C4-2B (cell line): ENCODE data around the gene PNMA6E.
"Not testable (repeated sequence)": the region's sequence is repeated elsewhere in the genome, so short reads cannot be mapped to it uniquely, and the experiment has no call there.

Source experiments
- H3K27ac ChIP-seq: fragments of 450-650 bp; 2 replicates; pipeline ENCODE4 v1.5.1; 2017
- ZFX ChIP-seq: fragments of 450-650 bp; IDR thresholded peaks from 2 replicates; pipeline ENCODE4 v1.6.1; 2017
- TF ChIP-seq, protein P1 (sequence below): fragments of 450-650 bp; conservative IDR thresholded peaks from 2 replicates; pipeline ENCODE4 v1.5.1; 2017; ENCODE audit warnings: mild to moderate bottlenecking

The PNMA6E gene

DNA sequence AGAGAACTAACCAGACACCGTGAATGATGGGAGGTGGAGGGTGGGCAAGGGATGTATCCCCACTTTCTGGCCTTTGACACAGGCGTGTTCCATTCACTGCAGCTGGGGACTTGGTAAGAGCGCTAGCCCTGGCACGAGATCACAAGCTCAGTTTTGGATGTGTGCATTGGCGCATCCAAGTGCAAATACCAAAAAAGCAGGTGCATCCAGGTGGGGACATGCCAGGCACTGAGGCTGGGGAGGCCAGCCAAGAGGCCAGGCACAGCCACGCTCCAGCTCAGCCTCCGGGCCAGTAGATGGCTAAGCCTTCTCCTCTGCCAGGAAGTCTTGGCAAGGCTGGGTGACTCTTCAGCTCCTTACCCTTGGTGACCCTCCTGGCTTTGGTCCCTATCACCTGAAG lies 5.8 kb upstream of the PNMA6E start:
- TF ChIP-seq, protein P1, sequence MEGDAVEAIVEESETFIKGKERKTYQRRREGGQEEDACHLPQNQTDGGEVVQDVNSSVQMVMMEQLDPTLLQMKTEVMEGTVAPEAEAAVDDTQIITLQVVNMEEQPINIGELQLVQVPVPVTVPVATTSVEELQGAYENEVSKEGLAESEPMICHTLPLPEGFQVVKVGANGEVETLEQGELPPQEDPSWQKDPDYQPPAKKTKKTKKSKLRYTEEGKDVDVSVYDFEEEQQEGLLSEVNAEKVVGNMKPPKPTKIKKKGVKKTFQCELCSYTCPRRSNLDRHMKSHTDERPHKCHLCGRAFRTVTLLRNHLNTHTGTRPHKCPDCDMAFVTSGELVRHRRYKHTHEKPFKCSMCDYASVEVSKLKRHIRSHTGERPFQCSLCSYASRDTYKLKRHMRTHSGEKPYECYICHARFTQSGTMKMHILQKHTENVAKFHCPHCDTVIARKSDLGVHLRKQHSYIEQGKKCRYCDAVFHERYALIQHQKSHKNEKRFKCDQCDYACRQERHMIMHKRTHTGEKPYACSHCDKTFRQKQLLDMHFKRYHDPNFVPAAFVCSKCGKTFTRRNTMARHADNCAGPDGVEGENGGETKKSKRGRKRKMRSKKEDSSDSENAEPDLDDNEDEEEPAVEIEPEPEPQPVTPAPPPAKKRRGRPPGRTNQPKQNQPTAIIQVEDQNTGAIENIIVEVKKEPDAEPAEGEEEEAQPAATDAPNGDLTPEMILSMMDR, result no peak
- no peak for TF ChIP-seq ZFX

DNA sequence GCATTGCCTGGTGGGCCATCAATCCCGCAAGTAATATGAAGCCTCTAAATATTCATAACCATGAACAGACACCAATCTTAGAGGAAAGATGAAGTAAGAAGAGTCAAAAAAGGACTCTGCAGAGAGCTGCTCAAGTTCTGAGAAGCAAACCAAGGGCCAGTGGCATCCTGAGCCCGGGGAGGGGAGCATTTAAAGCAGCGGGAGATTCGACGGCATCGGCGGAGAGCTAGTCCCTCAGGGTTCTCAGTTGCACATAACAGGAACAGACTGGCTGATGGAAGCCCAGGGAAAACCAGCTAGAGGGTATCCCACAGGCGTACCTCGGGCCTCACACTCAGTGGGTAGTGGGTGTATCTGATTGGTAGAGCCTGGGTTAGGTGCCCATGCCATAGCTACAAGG lies 4.9 kb upstream of the PNMA6E start:
- TF ChIP-seq ZFX, result no peak
- TF ChIP-seq, protein P1, result no peak
- H3K27ac ChIP-seq, result no peak overlapping the region

More for the DNA sequence above, 5.8 kb upstream of the PNMA6E start:
- H3K27ac ChIP-seq, result no peak overlapping the region

DNA sequence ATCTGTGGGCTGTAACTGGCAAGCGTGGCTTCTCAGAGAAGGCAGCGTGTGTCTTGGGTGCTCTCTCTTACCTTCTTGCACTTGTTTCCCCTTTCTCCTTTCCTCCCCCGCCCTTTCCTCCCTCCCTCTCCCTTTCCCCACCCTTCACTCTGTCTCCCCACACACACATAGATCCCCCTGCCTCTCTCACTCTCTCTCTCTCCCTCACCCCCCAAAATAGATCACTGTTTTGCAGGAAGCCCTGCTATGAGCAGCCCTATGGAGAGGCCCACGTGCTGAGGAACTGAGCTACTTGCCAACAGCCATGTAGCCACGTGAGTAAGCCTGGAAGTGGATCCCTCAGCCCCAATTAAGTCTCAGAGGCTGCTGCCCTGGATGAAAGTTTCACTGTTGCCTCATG lies 4.3 kb upstream of the PNMA6E start:
- TF ChIP-seq, protein P1, result no peak
- no peak for TF ChIP-seq ZFX
- no peak overlapping the region for H3K27ac ChIP-seq

DNA sequence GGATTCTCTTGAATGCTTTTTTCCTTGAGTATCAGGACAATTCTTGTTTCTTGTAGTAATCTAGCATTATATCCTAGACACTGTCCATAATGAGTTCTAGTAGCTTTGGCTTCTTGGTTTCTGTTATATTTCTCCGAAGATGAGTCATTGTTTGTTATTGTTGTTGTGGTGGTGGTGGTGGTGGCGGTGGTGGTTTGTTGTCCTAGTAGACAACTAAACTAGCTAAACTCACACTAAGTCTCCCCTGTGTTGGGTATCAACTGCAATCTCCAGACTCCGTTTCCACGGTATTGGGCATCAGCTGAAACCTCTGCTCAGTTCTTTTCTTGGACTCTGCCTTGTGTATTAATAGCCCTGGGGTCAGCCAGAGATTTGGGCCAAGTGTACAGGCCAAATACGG lies 3.2 kb upstream of the PNMA6E start:
- not testable (repeated sequence) for H3K27ac ChIP-seq

DNA sequence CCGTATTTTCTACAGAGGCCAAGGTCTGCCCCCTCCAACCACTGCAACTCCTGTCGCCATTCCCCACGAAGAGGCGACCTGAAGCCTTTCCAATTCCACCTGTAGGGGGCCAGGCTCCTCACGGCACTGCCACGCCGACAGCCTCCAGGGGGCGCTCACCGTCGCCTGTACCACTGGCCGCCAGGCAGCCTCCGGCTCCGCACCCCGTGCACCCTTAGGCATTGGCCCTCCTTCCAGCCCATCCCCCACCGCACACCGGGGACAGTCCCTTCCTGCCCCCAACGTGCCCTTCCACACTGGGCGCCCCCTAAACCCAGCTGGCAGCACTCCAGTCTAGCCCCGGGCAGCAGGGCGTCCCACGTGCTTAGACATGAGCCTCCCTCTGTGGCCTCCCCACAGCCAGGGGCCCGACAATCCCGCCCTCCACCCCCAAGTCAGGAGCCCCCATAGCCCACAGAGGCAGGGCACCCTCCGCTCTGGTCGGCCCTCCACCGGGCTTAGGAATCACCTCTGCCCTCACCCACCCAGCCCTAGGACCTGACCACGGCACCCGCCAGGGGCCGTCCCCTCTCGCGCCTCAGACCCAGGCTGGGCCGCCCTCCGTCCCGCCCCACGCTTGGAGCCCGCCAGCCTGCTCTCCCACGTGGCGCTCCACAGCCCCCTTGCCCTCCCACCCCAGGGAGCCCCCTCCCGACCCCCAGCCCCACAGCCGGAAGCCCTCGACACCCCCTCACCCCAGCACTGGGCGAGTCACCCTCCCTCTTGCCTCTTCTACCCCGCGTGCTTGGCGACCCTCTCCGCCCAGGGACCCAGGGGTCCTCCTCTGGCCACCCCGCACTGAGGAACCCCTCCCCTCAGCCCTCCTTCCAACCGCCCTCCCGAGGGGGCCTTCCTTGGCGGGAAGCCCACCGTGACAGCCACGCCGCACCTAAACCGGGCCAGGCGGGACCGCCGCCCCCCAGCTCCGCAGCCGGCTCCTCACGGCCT lies 711 bp downstream of the PNMA6E start:
- TF ChIP-seq, protein P1, result peak; percentile 84
- TF ChIP-seq ZFX, result no peak
- H3K27ac ChIP-seq, result no peak overlapping the region

DNA sequence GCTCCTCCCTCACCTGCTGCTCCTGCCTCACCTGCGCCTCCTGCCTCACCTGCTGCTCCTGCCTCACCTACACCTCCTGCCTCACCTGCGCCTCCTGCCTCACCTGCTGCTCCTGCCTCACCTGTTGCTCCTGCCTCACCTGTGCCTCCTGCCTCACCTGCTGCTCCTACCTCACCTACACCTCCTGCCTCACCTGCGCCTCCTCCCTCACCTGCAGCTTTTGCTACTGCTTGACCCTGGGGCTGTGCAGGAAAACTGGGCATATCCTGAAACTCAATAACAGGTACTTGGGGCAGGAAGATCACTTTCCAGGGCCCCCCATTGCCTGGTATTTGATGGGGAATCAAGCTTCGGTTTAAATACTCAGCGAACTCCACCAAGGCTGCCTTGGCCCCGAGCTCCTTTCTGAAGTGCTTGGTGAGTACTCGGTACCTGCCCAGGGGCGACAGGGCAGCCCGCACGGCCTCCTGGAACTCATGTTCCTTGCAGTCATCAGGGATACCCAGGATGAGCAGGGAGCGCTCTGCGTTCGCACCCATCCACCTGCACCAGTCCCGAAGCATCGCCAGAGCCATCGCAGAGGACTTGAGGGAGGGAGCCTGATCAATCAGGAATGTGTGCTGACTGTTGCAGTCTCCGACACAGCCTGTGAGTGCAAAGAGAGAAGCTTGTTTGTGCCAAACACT lies 2.7 kb downstream of the PNMA6E start:
- TF ChIP-seq, protein P1, result no peak
- no peak for TF ChIP-seq ZFX
- no peak overlapping the region for H3K27ac ChIP-seq

DNA sequence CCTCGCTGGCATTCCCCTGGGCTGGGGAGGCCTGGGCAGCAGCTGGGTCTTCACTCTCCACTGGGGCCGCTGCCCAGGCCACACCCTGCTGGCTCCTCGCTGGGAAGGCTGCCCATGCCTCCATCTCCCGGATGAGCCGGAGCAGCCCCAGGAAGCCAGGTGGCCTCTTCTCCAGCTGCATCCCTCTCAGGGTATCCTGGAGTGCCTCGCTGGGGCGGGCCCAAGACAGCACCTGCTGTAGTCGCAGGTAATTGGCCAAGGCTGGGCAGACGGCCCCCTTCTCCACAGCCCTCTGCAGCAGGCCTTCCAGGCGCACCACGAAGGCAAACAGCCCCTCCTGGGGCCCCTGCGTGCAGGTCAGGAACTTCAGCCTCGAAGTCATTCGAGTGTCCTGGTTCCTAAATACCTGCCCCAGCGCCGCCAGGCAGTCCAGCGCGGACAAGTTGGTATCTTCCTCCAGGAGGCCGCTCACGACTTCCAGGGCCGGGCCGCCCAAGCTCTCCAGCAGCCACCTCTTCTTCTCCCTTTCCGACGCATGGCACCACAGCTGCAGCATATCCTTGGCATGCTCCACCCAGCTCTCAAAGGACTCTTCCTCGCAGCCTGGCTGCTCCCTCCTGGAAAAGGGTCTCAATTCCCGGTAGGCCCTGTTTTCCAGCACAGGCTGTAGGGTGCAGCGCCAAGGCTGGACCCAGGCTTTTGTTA lies 3.7 kb downstream of the PNMA6E start:
- no peak overlapping the region for H3K27ac ChIP-seq
- no peak for TF ChIP-seq ZFX
- TF ChIP-seq, protein P1, result no peak
